Neuronal stem cell (in vitro differentiated cells): ENCODE data around the gene NXPE3.

Source experiments
- DNase-seq: peaks from one replicate; pipeline ENCODE4 v3.0.0-alpha.2; 2013; ENCODE audit warnings: low spot score
- H2AFZ ChIP-seq: one replicate; pipeline ENCODE4 v1.6.1; 2013; ENCODE audit warnings: mild to moderate bottlenecking, low read length, inconsistent platforms
- H2AK5ac ChIP-seq: 2 replicates; pipeline ENCODE4 v1.6.1; 2013; ENCODE audit warnings: low read depth, mild to moderate bottlenecking, inconsistent platforms, low read length, moderate library complexity, mixed read lengths
- H2BK120ac ChIP-seq: 2 replicates; pipeline ENCODE4 v1.6.1; 2013; ENCODE audit warnings: low read depth, mild to moderate bottlenecking, inconsistent platforms, low read length, moderate library complexity, mixed read lengths
- H2BK12ac ChIP-seq: one replicate; pipeline ENCODE4 v1.6.1; 2013; ENCODE audit warnings: low read length, inconsistent platforms
- H2BK15ac ChIP-seq: 2 replicates; pipeline ENCODE4 v1.6.1; 2013; ENCODE audit warnings: mild to moderate bottlenecking, low read length, inconsistent platforms, mixed read lengths
- H2BK5ac ChIP-seq: one replicate; pipeline ENCODE4 v1.6.1; 2013; ENCODE audit warnings: inconsistent platforms, mild to moderate bottlenecking, low read length, moderate library complexity
- H3K14ac ChIP-seq: one replicate; pipeline ENCODE4 v1.6.1; 2013; ENCODE audit warnings: low read length, inconsistent platforms
- H3K18ac ChIP-seq: 2 replicates; pipeline ENCODE4 v1.6.1; 2013; ENCODE audit warnings: low read length, inconsistent platforms
- H3K23ac ChIP-seq: 2 replicates; pipeline ENCODE4 v1.6.1; 2013; ENCODE audit warnings: low read depth, mild to moderate bottlenecking, mixed read lengths, low read length, inconsistent platforms; ENCODE audit not compliant: poor library complexity
- H3K27ac ChIP-seq: replicated peaks from 3 replicates; pipeline ENCODE4 v1.5.1; 2013; ENCODE audit warnings: low read length, inconsistent platforms
- H3K27me3 ChIP-seq, 3 experiments: 2 replicates each; pipeline ENCODE4 v1.6.1; 2013; ENCODE audit warnings: low read length in 3 of 3, mild to moderate bottlenecking in 2 of 3, inconsistent platforms in 1 of 3, low read depth in 1 of 3, mixed read lengths in 1 of 3, moderate library complexity in 1 of 3; ENCODE audit not compliant: control insufficient read depth in 3 of 3, insufficient read depth in 3 of 3
- H3K36me3 ChIP-seq, 2 donors: replicated peaks in 1 of 2; 2 replicates each; pipeline ENCODE4 v1.6.1; 2013; ENCODE audit warnings: low read length in 2 of 2; ENCODE audit not compliant: control insufficient read depth in 2 of 2, insufficient read depth in 2 of 2
- H3K4ac ChIP-seq: 2 replicates; pipeline ENCODE4 v1.6.1; 2013; ENCODE audit warnings: inconsistent platforms, mild to moderate bottlenecking, low read length, moderate library complexity
- H3K4me1 ChIP-seq, 2 donors: 1 replicate in 1 of 2; 2 replicates in 1 of 2; pipeline ENCODE4 v1.6.1; 2013; ENCODE audit warnings: low read length in 2 of 2, low read depth in 1 of 2; ENCODE audit not compliant: control insufficient read depth in 2 of 2, insufficient read depth in 1 of 2
- H3K4me2 ChIP-seq: one replicate; pipeline ENCODE4 v1.6.1; 2013; ENCODE audit warnings: mild to moderate bottlenecking, low read length, inconsistent platforms; ENCODE audit not compliant: insufficient read depth, poor library complexity, severe bottlenecking
- H3K4me3 ChIP-seq, 2 donors: 2 replicates each; pipeline ENCODE4 v1.5.1; 2013; ENCODE audit warnings: low read length in 2 of 2, mild to moderate bottlenecking in 2 of 2, inconsistent platforms in 1 of 2, moderate library complexity in 1 of 2
- H3K79me1 ChIP-seq: one replicate; pipeline ENCODE4 v1.6.1; 2013; ENCODE audit warnings: low read depth, mild to moderate bottlenecking, inconsistent platforms, low read length, moderate library complexity
- H3K9ac ChIP-seq: one replicate; pipeline ENCODE4 v1.6.1; 2013; ENCODE audit warnings: mild to moderate bottlenecking, low read depth, low read length, inconsistent platforms; ENCODE audit not compliant: poor library complexity
- H3K9me3 ChIP-seq, 2 donors: replicated peaks in 1 of 2; 2 replicates each; pipeline versions ENCODE3 to v1.6.1; 2013; ENCODE audit warnings: low read length in 2 of 2, mild to moderate bottlenecking in 2 of 2, inconsistent platforms in 1 of 2, low read depth in 1 of 2, mixed read lengths in 1 of 2, moderate library complexity in 1 of 2; ENCODE audit not compliant: control insufficient read depth in 2 of 2, insufficient read depth in 1 of 2
- H4K8ac ChIP-seq: one replicate; pipeline ENCODE4 v1.6.1; 2013; ENCODE audit warnings: low read depth, mild to moderate bottlenecking, inconsistent platforms, low read length, moderate library complexity
- H4K91ac ChIP-seq: one replicate; pipeline ENCODE4 v1.6.1; 2013; ENCODE audit warnings: low read length, low read depth, mild to moderate bottlenecking, inconsistent platforms; ENCODE audit not compliant: poor library complexity
- WGBS, 2 donors: extraction: QIAGEN DNeasy Blood & Tissue Kit; methylation state at CpG; one replicate each; pipeline ENCODE4 v1.1.7; 2013; ENCODE audit warnings: missing lambda C conversion rate in 2 of 2, mixed read lengths in 1 of 2; ENCODE audit not compliant: insufficient read length in 2 of 2, insufficient replicate concordance in 1 of 2; ENCODE audit errors: extremely low coverage in 2 of 2; 5-methylcytosine and 5-hydroxymethylcytosine counted together

Gene NXPE3

GRCh38 chr3:101784855-101785613 lies 6.0 kb downstream of the NXPE3 start:
- peaks cover 20 to 70% of the 10 kb centered on the region in 2 donors for H3K36me3 ChIP-seq
- H4K91ac ChIP-seq, result no peak overlapping the region
- no peak overlapping the region for H4K8ac ChIP-seq
- H2AFZ ChIP-seq, result no peak overlapping the region
- H3K9ac ChIP-seq, result no peak overlapping the region
- no peaks in the 10 kb centered on the region for H3K27me3 ChIP-seq
- no peak overlapping the region for H3K4me2 ChIP-seq
- no peak overlapping the region for H3K27ac ChIP-seq
- H2BK5ac ChIP-seq, result no peak overlapping the region
- H2AK5ac ChIP-seq, result no peak overlapping the region
- no peak overlapping the region for H3K14ac ChIP-seq
- H3K9me3 ChIP-seq, result no peaks in the 10 kb centered on the region
- peaks cover 2 to 6% of the 10 kb centered on the region in 2 donors for H3K4me1 ChIP-seq
- H3K4ac ChIP-seq, result no peak overlapping the region
- H3K79me1 ChIP-seq, result no peaks in the 10 kb centered on the region
- no peak overlapping the region for H2BK15ac ChIP-seq
- no peak overlapping the region for H2BK120ac ChIP-seq
- no peak overlapping the region for H3K23ac ChIP-seq
- H3K4me3 ChIP-seq, result no peak overlapping the region
- no peak overlapping the region for H2BK12ac ChIP-seq
- no CpG with 5 or more reads among the region's 5 CpGs for WGBS, 2 donors
- DNase-seq, result no peak
- H3K18ac ChIP-seq, result no peak overlapping the region

- no peaks in the 10 kb centered on the region for H3K4me1 ChIP-seq
Observed at GRCh38 chr3:101791778-101792177, 12.8 kb downstream of the NXPE3 start.

GRCh38 chr3:101796077-101796680 lies 17.2 kb downstream of the NXPE3 start:
- Histone ChIP-seq H3K4me1 (no peaks in the 10 kb centered on the region), H2BK12ac (no peak overlapping the region)
- no peak for DNase-seq

More at GRCh38 chr3:101791778-101792177, 12.8 kb downstream of the NXPE3 start:
- Histone ChIP-seq H3K9ac (no peak overlapping the region), H2BK120ac (no peak overlapping the region), H2AFZ (no peak overlapping the region), H3K14ac (no peak overlapping the region), H3K27ac (no peak overlapping the region), H3K23ac (no peak overlapping the region), H3K36me3 (peaks cover 7 to 56% of the 10 kb centered on the region in 2 donors), H2BK5ac (no peak overlapping the region), H3K9me3 (peaks cover 0 to 10% of the 10 kb centered on the region in 2 donors), H3K18ac (no peak overlapping the region), H2BK12ac (no peak overlapping the region), H2BK15ac (no peak overlapping the region), H4K91ac (no peak overlapping the region), H3K4me2 (no peak overlapping the region), H2AK5ac (no peak overlapping the region), H3K4me3 (no peak overlapping the region), H3K4ac (no peak overlapping the region), H4K8ac (no peak overlapping the region), H3K27me3 (no peaks in the 10 kb centered on the region), H3K79me1 (no peaks in the 10 kb centered on the region)
- DNase-seq, result no peak
- WGBS, 2 donors, result no CpG with 5 or more reads among the region's 4 CpGs

GRCh38 chr3:101801174-101801573 lies 22.2 kb downstream of the NXPE3 start:
- Histone ChIP-seq H3K9ac (no peak overlapping the region), H2AK5ac (no peak overlapping the region), H3K4me2 (no peak overlapping the region), H3K4me1 (no peaks in the 10 kb centered on the region), H3K4me3 (no peak overlapping the region), H4K8ac (no peak overlapping the region), H3K27me3 (no peaks in the 10 kb centered on the region), H3K36me3 (peaks cover 9 to 26% of the 10 kb centered on the region in 2 donors), H2BK120ac (no peak overlapping the region), H3K14ac (no peak overlapping the region), H3K27ac (no peak overlapping the region), H3K23ac (no peak overlapping the region), H4K91ac (no peak overlapping the region), H2BK15ac (no peak overlapping the region), H2BK5ac (no peak overlapping the region), H3K9me3 (no peaks in the 10 kb centered on the region), H3K79me1 (no peaks in the 10 kb centered on the region), H3K18ac (no peak overlapping the region), H2BK12ac (no peak overlapping the region), H2AFZ (no peak overlapping the region), H3K4ac (no peak overlapping the region)
- no peak for DNase-seq
- no CpG with 5 or more reads among the region's 4 CpGs for WGBS, 2 donors

More at GRCh38 chr3:101796077-101796680, 17.2 kb downstream of the NXPE3 start:
- peaks cover 4 to 20% of the 10 kb centered on the region in 2 donors for H3K36me3 ChIP-seq
- no CpG with 5 or more reads among the region's 3 CpGs for WGBS, 2 donors
- H4K91ac ChIP-seq, result no peak overlapping the region
- H2BK5ac ChIP-seq, result no peak overlapping the region
- H2BK15ac ChIP-seq, result no peak overlapping the region
- peaks cover 0 to 10% of the 10 kb centered on the region in 2 donors for H3K9me3 ChIP-seq
- H3K4me2 ChIP-seq, result no peak overlapping the region
- no peak overlapping the region for H3K23ac ChIP-seq
- no peaks in the 10 kb centered on the region for H3K79me1 ChIP-seq
- H3K27me3 ChIP-seq, result no peaks in the 10 kb centered on the region
- H4K8ac ChIP-seq, result no peak overlapping the region
- no peak overlapping the region for H2AFZ ChIP-seq
- no peak overlapping the region for H3K4me3 ChIP-seq
- no peak overlapping the region for H3K9ac ChIP-seq
- no peak overlapping the region for H3K27ac ChIP-seq
- H3K4ac ChIP-seq, result no peak overlapping the region
- H2BK120ac ChIP-seq, result no peak overlapping the region
- no peak overlapping the region for H3K18ac ChIP-seq
- no peak overlapping the region for H2AK5ac ChIP-seq
- no peak overlapping the region for H3K14ac ChIP-seq
